HG02759 (cell line): ENCODE results near the gene SART1.
"Not testable (repeated sequence)": the region's sequence is repeated elsewhere in the genome, so short reads cannot be mapped to it uniquely, and the experiment has no call there.

Experiments used
- ATAC-seq: cut with Tn5 transposase; IDR thresholded peaks from one replicate; pipeline ENCODE4 v1.9.1; 2021; ENCODE audit warnings: mild to moderate bottlenecking, moderate library complexity; ENCODE audit not compliant: unreplicated experiment

SART1 gene

GRCh38 chr11:65931773-65932557 lies 29.6 kb upstream of the SART1 start:
- ATAC-seq, result no peak

GRCh38 chr11:65932558-65932919 lies 29.0 kb upstream of the SART1 start:
- no peak for ATAC-seq

- ATAC-seq, result no peak
Measured at GRCh38 chr11:65934014-65934413, 27.5 kb upstream of the SART1 start.

- no peak for ATAC-seq
Measured at GRCh38 chr11:65937766-65938165, 23.8 kb upstream of the SART1 start.

- no peak for ATAC-seq
Measured at GRCh38 chr11:65941720-65942310, 19.7 kb upstream of the SART1 start.

GRCh38 chr11:65942531-65942930 lies 19.0 kb upstream of the SART1 start:
- no peak for ATAC-seq

- no peak for ATAC-seq
Measured at GRCh38 chr11:65944191-65944590, 17.3 kb upstream of the SART1 start.

GRCh38 chr11:65944767-65945166 lies 16.8 kb upstream of the SART1 start:
- no peak for ATAC-seq

GRCh38 chr11:65945430-65945911 lies 16.1 kb upstream of the SART1 start, which contains the start of gene TSGA10IP:
TSS of gene TSGA10IP (plus strand) at chr11:65945480. CDS start at chr11:65945676, 196 bp downstream.
- ATAC-seq, result no peak

GRCh38 chr11:65945941-65946558 lies 15.5 kb upstream of the SART1 start:
- no peak for ATAC-seq

GRCh38 chr11:65946655-65947054 lies 14.9 kb upstream of the SART1 start:
- ATAC-seq, result no peak

GRCh38 chr11:65947133-65947532 lies 14.4 kb upstream of the SART1 start:
- ATAC-seq, result no peak

GRCh38 chr11:65947603-65948125 lies 13.9 kb upstream of the SART1 start:
- no peak for ATAC-seq

- not testable (repeated sequence) for ATAC-seq
Measured at GRCh38 chr11:65950711-65951110, 10.8 kb upstream of the SART1 start.

- ATAC-seq, result not testable (repeated sequence)
Measured at GRCh38 chr11:65951641-65952040, 9.9 kb upstream of the SART1 start.

GRCh38 chr11:65952052-65952521 lies 9.4 kb upstream of the SART1 start:
- no peak for ATAC-seq

GRCh38 chr11:65953471-65953870 lies 8.1 kb upstream of the SART1 start:
- no peak for ATAC-seq

GRCh38 chr11:65954771-65955170 lies 6.8 kb upstream of the SART1 start:
- ATAC-seq, result no peak

GRCh38 chr11:65958291-65958690 lies 3.2 kb upstream of the SART1 start:
- ATAC-seq, result no peak

- no peak for ATAC-seq
Measured at GRCh38 chr11:65958774-65959420, 2.6 kb upstream of the SART1 start.

- no peak for ATAC-seq
Measured at GRCh38 chr11:65960824-65961266, 689 bp upstream of the SART1 start.
